NCI-H526 (cell line): ENCODE measurements around the gene GABARAPL2.
"Not testable (repeated sequence)": the region's sequence is repeated elsewhere in the genome, so short reads cannot be mapped to it uniquely, and the experiment has no call there.

Experiments used
- DNase-seq, 2 experiments: peaks; one replicate each; lab custom pipeline; 2025; lab: John Stamatoyannopoulos, UW

Gene GABARAPL2

GRCh38 chr16:75566040-75566757, at the start of gene GABARAPL2:
Gene GABARAPL2, plus strand, starts transcription at chr16:75566379. Its CDS starts 108 bp downstream, at chr16:75566487.
- DNase-seq = peak; percentile 50 to 87

GRCh38 chr16:75519175-75519574, 47.0 kb upstream of the GABARAPL2 start:
- DNase-seq = no peak

GRCh38 chr16:75526032-75526790, 40.0 kb upstream of the GABARAPL2 start:
- no peak for DNase-seq

- DNase-seq = no peak
Measured at GRCh38 chr16:75527825-75528299, 38.3 kb upstream of the GABARAPL2 start.

GRCh38 chr16:75529056-75529905, 36.9 kb upstream of the GABARAPL2 start:
- DNase-seq = no peak

- no peak for DNase-seq
Measured at GRCh38 chr16:75529959-75530358, 36.2 kb upstream of the GABARAPL2 start.

- DNase-seq = no peak
Measured at GRCh38 chr16:75532142-75532765, 33.9 kb upstream of the GABARAPL2 start.

GRCh38 chr16:75532791-75533190, 33.4 kb upstream of the GABARAPL2 start:
- no peak for DNase-seq

GRCh38 chr16:75534560-75535205, 31.5 kb upstream of the GABARAPL2 start:
- no peak for DNase-seq

GRCh38 chr16:75535211-75535843, 30.9 kb upstream of the GABARAPL2 start:
- no peak for DNase-seq

- no peak for DNase-seq
Measured at GRCh38 chr16:75535901-75536300, 30.3 kb upstream of the GABARAPL2 start, which contains the start of gene CHST5. Gene CHST5, minus strand, starts transcription at chr16:75536108. Its CDS starts 5,724 bp downstream, at chr16:75530384.

GRCh38 chr16:75537776-75538175, 28.4 kb upstream of the GABARAPL2 start:
- DNase-seq = no peak

GRCh38 chr16:75538882-75539565, 27.2 kb upstream of the GABARAPL2 start:
- DNase-seq = not testable (repeated sequence)

GRCh38 chr16:75541236-75541635, 24.9 kb upstream of the GABARAPL2 start:
- no peak for DNase-seq

- not testable (repeated sequence) for DNase-seq
Measured at GRCh38 chr16:75542462-75542861, 23.7 kb upstream of the GABARAPL2 start.

GRCh38 chr16:75545879-75546278, 20.3 kb upstream of the GABARAPL2 start:
- DNase-seq = not testable (repeated sequence)

GRCh38 chr16:75546293-75546692, 19.9 kb upstream of the GABARAPL2 start:
- no peak for DNase-seq

- not testable (repeated sequence) for DNase-seq
Measured at GRCh38 chr16:75548456-75548855, 17.7 kb upstream of the GABARAPL2 start.

GRCh38 chr16:75550211-75550662, 15.9 kb upstream of the GABARAPL2 start:
- peak; percentile 3 to 7 for DNase-seq

- DNase-seq = no peak
Measured at GRCh38 chr16:75552951-75553350, 13.2 kb upstream of the GABARAPL2 start.
